Measurements from ENCODE around the gene MBD2.
A peak's percentile ranks its signal among the peaks of the same experiment; 100 is the strongest.
"Not testable (repeated sequence)": the region's sequence is repeated elsewhere in the genome, so short reads cannot be mapped to it uniquely, and the experiment has no call there.

Gene MBD2

GRCh38 chr18:54233747-54234146 is 9.3 kb upstream of the MBD2 start:
- DNase-seq = no peak

- DNase-seq = no peak
Observed at GRCh38 chr18:54233228-54233625, 8.8 kb upstream of the MBD2 start.

- DNase-seq = no peak
Observed at GRCh38 chr18:54232485-54233227, 8.2 kb upstream of the MBD2 start.

DNA sequence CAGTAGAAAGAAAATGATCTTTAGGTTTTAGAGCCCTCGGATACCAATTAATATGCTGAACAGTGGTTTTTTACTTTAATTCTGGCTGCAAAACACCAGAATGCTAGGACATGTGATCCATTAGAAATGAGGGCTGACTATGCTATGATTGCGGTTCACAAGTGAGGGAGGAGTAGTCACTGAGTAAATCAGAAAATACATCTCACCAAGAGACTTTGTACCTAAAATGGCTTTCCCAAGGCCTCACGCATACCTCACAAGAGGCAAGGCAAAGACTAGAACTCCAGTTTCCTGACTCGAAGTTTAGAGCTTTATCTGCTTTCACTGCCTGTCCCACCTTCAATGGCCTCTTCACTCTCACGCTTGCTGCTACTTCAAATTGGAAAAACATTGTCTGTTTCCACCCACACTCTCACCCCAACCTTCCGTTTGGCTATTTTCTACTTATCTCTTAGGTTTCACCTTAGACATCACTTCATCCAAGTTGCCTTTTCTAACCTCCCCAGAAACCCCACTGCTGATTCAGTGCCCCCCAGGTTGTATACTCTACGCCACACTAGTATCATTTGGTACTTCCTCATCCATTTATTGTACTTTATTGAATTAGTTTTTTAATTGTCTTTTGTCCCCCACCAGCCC is 5.1 kb upstream of the MBD2 start:
- peak; percentile 38 to 46 for DNase-seq

DNA sequence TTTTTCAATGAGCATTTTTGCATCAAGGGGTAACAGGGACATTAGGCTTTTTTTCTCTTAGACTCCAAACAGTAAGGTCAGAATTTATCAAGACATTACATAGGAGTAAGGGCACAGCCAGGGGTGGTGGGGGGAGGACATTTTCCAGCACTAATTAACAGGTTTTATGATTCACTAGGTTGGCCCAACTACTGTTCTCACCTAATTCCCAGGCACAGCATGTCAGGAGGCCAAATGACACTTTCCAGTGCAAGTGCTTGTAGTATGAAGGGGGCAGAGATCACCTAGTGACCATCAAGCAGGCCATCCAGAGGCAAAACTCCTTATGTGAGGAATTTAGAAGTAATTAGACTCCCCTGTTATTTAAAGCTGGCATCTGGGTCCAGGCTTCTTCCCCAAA is 3.9 kb upstream of the MBD2 start:
- DNase-seq = no peak

GRCh38 chr18:54223568-54224241 is 764 bp downstream of the MBD2 start:
- DNase-seq = peak; percentile 68 to 70

DNA sequence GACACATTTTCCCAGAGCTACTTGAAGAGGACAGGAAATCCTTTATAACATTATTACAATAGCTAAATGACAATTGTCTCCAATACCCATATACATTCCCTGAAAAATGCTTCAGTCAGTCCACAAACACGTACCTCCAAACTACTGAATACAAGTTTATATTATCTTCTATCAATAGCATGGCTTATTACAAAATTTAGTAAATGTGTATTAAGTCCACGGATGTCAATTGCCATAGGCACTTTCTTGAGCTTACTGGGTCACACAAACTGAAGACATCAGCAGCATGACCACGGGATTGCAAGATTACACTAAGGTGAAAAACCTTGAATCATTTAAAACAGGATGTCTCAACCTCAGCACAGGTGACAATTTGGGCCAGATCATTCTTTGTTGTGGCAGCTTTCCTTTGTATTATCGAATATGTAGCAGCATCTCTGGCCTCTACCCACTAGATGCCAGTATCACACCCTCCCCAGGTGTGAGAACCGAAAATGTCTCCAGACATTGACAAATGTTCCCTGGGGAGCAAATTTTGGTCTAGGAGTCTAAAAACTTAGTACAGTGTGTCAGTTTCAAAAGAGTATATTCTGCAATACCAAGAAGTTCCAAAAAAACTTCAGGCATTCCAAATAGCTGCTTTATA is 1.4 kb downstream of the MBD2 start:
- peak; percentile 35 to 45 for DNase-seq

DNA sequence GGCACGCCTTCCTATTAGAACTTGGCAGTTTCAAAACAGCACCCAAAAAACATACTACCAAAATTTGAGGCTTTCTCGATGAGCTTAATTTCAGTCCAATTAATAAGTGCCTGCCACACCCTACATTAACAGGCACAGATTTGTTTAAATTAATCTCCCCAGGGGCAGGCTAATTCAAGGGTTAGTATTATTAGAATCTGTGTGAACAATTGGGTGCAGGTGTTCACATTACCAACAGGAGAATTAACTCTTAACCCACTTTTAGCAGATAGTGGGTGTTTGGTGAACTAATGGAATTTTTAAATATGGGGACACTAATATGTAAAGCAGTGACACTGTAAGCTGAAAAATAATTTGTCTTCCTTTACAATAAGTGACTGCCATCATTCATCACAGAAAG is 4.1 kb downstream of the MBD2 start:
- no peak for DNase-seq

DNA sequence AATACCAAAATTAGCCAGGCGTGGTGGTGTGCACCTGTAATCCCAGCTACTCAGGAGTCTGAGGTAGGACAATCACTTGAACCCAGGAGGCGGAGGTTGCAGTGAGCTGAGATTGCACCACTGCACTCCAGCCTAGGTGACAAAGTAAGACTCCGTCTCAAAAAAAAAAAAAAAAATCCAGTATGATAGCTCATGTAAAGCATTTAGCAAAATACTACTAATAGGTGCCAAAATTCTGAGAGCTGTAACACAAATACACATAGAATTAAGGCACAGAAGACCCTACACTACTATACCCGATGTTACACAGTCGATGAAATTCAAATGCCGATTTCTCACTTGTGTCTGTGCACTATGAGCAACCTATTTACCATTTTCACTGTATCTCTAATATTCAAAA is 5.7 kb downstream of the MBD2 start:
- DNase-seq = not testable (repeated sequence)

GRCh38 chr18:54218299-54218698 is 6.2 kb downstream of the MBD2 start:
- no peak for DNase-seq

- no peak for DNase-seq
Observed at GRCh38 chr18:54217624-54218023, 6.8 kb downstream of the MBD2 start.

DNA sequence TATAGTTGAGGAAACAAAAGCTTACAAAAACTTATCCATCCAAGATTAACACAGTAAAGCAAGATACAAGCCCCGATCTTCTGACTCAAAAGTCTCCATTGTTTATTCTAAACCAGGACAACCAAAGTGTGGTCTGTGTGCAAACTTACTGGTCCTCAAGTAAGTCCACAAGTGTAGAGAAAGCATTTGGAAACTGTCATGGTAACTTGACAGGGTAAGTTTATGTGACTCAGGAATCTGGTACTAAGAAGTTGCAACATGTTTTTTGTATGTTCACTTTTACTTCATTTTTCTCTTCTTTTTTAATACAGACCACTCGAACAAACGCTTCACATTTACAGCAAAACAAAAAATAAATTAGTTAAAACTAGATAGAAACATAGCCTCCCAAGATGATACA is 9.4 kb downstream of the MBD2 start:
- DNase-seq = no peak

GRCh38 chr18:54210463-54210862 is 14.0 kb downstream of the MBD2 start:
- DNase-seq = no peak

- no peak for DNase-seq
Observed at GRCh38 chr18:54209471-54210180, 14.8 kb downstream of the MBD2 start.

- DNase-seq = no peak
Observed at GRCh38 chr18:54206447-54206846, 18.0 kb downstream of the MBD2 start.

GRCh38 chr18:54205959-54206358 is 18.5 kb downstream of the MBD2 start:
- no peak for DNase-seq

GRCh38 chr18:54205448-54205847 is 19.0 kb downstream of the MBD2 start:
- not testable (repeated sequence) for DNase-seq

DNA sequence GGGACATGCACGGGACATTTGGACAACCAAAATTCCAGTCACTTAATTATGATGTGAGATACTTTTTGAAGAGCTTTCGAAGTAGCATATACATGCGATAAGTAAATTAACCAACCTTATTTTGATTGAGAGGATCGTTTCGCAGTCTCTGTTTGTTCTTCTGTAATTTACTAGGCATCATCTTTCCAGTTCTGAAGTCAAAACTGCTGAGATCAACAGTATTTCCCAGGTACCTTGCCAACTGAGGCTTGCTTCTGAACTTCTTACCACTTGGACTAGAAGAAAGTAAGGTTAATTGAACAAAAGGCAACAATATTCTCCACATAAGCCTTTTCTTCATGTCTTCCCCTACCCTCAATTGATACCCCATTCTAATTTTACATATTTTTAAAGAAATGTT is 19.6 kb downstream of the MBD2 start:
- no peak for DNase-seq

GRCh38 chr18:54203914-54204313 is 20.6 kb downstream of the MBD2 start:
- DNase-seq = no peak

- no peak for DNase-seq
Observed at GRCh38 chr18:54202851-54203250, 21.6 kb downstream of the MBD2 start.

DNA sequence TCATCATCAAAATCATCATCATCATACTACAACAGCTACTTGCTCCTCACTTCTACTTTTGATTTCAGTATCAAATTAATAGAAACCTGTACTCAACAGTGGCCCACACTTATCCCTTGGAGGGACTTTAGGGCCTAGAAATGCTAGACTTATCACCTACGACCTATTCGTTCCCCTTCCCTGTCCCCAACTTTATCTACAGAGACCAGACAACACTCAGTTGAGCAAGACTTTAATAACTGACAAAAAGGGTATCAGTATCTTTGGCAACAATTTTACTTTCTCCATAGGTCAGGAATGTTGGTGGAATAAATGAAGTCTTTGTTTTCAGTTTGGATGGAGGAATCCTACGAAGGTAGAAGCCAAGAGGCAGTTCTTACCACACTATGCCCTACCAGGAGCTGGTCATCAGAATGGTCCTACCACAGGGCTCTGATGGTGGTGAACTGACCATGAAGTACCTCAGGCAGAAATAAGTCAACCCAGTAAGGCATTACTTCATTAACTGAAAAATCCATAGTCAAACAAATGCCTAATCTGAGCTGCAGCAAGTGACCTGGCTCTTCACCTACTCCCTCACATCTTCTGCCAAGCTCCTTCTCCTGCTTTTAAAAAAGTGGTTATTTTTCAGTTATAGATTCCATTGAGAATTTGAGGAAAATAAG is 26.6 kb downstream of the MBD2 start:
- no peak for DNase-seq

GRCh38 chr18:54193786-54194185 is 30.7 kb downstream of the MBD2 start:
- DNase-seq = no peak
